Activated T-helper 1 cell treated with Interleukin-2 at 50 U/mL for 16 hours (primary cell): ENCODE data around the gene GALE.
"Not testable (repeated sequence)": the region's sequence is repeated elsewhere in the genome, so short reads cannot be mapped to it uniquely, and the experiment has no call there.

ENCODE experiments used
- DNase-seq: peaks from one replicate; pipeline ENCODE4 v3.0.0-alpha.2; 2020; ENCODE audit warnings: low read depth

The GALE gene

DNA sequence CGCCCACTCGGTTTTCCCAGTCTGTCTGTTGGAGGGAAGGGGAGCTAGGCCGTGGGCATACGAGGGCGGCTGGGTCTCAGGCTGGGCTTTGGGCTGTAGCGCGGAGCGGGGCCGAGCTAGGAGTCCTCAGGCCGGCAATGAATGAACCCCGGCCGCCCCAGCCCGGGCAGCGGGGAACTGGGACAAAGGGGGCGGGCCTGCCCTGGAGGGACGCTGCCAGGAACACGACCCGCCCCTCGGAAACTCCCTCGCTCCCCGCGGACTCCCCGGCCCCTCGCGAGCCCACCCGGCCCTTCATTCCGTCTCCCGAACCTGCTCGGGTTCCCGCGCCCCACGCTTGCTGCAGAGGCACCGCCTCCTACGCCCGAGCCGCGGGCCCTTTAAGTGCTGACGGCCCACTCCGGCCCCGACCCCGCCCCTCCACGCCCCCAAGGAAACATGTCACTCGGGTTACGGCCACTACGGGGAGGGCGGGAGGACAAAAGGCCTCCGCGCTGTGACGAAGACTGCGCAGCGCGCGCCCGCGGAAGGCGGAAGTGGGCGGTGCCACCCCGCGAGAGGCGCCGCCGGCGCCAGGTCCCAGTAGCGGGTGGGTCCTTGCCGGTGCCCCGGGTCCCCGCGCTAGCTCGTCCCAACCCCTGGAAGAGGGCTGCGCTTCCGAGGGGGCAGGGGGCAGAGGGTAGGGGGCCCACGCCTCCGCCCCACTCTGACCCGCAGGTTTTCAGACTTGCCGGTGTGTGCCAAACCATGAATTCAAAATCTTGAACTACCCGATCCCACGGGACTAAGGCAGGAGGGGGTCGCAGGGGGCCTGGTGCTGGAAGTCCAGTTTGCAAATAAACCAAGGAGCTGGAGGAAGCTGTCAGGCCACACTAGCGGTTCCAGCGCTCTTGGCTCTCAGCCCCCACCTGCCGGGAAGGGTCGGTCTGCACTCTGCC is at the start of gene GALE:
GALE (minus strand) TSS at position 355 of the 938 bp plus-strand sequence. CDS start 1,747 bp downstream, outside the sequence.
- DNase-seq = peak; percentile 97

DNA sequence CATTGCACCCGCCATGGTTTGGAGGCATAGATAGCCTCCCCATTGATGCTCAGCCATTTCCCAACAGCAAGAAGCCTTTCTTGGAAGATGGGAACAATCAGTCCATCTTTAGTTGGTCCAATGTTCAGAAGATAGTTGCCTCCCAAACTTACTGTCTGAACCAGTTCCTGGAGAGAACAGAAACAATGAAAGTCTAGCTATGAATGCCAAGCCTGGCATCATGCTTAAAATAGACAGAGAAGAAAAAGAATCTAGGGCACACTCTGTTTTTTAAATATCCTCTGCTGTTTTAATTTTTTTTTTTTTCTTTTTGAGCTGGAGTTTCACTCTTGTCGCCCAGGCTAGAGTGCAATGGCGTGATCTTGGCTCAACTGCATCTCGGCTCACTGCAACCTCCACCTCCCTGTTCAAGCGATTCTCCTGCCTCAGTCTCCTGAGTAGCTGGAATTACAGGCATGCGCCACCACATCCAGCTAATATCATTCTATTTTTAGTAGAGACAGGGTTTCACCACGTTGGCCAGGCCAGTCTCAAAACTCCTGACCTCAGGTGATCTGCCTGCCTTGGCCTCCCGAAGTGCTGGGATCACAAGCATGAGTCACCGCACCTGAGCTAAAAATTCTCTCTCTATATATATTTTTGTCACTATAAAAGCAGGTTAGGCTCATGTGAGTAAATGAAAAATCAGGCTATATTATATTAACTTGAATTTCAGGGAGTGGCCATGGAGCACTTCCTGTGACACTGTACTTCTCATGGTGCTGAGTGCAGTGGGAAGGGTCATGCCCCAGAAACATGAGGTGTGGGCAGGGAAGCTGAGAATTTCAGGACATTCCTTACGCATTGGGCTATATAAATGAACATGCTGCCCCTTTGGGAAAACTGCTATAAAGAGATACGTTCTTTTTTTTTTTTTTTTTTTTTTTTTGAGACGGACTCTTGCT is 48.4 kb upstream of the GALE start:
- DNase-seq = no peak

DNA sequence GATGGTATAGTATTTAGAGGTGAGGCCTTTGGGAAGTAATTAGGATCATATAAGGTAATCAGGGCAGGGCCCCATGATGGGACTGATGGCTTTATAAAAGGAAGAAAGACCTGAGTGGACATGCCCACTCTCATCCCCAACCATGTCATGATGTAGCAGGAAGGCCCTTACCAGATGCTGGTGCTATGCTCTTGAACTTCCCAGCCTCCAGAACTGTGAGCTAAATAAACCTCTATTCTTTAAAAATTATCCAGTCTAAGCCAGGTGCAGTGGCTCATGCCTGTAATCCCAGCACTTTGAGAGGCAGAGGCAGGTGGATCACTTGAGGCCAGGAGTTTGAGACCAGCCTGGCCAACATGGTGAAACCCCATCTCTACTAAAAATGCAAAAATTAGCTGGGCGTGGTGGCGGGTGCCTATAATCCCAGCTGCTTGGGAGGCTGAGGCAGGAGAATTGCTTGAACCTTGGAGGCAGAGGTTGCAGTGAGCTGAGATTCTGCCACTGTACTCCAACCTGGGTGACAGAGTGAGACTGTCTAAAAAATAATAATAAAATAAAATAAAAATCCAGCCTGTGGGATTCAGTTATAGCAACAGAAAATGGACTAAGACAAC is 47.0 kb upstream of the GALE start:
- not testable (repeated sequence) for DNase-seq

DNA sequence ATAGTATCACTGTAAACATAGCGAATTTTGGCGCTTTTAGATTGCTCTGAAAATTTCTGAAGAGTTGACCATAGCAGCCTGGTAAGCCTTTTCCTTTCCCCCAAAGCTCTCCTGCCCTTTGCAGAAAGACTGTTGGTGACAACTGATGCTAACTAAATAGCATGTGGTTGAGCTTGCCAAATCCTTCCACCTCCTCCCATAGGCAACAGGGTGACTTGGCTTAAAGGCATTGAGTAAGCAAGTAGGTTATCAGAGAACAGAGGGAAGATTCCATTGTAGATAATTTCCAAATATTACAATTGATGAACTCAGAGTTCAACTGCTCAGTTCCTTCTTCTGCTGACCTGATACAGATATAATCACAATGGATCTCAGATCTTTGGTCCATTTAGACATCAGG is 44.6 kb upstream of the GALE start:
- no peak for DNase-seq

DNA sequence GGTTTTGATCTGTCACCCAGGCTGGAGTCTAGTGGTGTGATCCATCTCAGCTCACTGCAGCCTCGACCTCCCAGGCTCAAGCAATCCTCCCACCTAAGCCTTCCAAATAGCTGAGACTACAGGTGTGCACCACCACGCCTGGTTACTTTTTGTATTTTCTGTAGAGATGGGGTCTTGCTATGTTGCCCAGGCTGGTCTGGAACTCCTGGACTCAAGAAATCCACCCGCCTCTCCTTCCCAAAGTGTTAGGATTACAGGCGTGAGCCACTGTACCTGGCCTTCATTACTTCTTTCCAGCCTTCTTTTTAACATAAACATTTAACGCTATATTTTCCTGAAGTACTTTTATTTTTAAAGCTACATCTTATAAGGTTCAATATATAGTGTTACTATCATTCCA is 43.1 kb upstream of the GALE start:
- DNase-seq = no peak

DNA sequence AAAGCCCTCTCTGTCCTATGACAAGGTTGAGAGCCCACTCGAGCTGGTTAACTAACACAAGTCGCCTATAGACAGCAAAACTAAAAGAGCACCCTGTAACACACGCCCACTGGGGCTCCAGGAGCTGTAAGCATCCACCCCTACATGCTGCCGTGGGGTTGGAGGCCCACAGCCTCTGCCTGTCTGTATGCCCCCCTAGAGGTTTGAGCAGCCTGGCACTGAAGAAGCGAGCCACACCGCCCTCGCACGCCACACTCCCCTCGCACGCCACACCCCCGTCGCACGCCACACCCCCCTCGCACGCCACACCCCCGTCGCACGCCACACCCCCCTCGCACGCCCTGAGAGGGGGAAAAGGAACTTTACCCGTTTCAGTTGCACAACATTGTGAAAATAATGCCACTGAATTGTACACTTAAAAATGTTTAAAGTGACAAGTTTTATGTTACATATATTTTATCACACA is 37.9 kb upstream of the GALE start:
- DNase-seq = peak; percentile 62

DNA sequence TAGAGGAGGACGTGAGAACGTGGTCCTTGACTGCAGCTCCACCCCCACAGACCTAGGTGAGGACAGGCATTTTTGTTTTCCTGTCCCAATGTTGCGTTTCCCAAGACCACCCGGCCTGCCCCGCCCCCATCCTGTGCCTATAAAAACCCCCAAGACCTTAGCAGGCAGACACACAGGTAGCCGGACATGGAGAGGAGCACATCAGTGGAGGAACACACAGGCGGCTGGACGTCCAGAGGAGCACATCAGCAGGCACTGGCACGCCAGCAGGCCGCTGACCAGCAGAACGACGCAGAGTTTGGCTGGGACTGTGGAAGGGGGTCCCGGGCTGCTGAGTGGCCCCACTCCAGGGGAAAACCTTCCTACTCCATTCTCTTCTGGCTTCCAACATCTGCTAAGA is 37.4 kb upstream of the GALE start:
- no peak for DNase-seq

DNA sequence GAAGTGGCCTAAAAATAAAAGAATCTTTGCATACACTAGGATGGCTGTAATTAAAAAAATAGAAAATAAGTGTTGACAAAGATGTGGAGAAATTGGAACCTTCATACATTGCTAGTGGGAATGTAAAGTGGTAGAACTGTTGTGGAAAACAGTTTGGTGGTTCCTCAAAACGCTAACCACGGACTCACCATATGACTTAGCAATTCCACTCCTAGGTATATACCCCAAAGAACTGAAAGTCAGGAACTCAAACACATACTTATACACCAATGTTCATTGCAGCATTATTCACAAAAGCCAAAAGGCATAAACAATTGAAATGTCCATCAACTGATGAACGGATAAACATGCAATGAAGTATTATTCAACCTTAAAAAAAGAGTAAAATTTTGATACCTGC is 35.5 kb upstream of the GALE start:
- no peak for DNase-seq

DNA sequence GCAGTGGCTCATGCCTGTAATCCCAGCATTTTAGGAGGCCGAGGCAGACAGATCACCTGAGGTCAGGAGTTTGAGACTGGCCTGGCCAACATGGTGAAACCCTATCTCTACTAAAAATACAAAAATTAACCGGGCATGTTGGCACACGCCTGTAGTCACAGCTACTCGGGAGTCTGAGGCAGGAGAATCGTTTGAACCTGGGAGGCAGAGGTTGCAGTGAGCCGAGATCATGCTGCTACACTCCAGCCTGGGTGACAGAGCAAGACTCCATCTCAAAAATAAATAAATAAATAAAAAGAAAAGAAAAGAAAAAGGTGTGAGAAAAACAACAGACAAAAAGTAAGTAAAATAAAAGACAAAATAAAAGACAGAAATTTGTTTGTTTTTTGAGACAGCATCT is 33.6 kb upstream of the GALE start:
- not testable (repeated sequence) for DNase-seq

DNA sequence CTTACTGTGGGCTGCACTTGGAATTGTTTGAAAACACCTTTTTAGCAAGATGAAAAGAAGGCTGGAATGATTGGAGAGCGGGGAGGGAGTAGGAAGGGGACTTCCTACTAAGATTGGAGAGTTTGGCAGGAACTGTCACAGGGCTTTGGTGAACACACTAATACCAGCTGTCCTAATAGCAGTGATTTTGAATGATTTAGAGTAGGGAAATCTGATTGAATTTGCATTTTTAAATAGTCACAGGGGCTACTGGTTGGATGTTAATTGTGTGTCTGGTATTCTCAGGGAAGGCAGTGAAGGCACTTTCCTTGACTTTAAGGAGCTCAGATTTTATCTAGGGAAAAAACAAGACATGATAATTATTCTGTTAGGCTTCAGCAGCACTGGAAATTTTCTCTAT is 27.2 kb upstream of the GALE start:
- no peak for DNase-seq

DNA sequence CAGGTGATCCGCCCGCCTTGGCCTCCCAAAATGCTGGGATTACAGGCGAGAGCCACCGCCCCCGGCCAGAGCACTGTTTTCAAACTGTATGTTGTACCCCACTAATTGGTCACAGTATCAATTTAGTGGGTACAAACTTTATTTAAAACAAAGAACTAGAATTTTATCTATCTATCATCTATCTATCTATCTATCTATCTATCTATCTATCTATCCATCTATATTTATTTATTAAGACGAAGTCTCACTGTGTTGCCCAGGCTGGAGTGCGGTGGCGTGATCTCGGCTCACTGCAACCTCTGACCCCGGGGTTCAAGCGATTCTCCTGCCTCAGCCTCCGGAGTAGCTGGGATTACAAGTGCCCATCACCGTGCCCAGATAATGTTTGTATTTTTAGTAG is 26.0 kb upstream of the GALE start:
- DNase-seq = not testable (repeated sequence)

DNA sequence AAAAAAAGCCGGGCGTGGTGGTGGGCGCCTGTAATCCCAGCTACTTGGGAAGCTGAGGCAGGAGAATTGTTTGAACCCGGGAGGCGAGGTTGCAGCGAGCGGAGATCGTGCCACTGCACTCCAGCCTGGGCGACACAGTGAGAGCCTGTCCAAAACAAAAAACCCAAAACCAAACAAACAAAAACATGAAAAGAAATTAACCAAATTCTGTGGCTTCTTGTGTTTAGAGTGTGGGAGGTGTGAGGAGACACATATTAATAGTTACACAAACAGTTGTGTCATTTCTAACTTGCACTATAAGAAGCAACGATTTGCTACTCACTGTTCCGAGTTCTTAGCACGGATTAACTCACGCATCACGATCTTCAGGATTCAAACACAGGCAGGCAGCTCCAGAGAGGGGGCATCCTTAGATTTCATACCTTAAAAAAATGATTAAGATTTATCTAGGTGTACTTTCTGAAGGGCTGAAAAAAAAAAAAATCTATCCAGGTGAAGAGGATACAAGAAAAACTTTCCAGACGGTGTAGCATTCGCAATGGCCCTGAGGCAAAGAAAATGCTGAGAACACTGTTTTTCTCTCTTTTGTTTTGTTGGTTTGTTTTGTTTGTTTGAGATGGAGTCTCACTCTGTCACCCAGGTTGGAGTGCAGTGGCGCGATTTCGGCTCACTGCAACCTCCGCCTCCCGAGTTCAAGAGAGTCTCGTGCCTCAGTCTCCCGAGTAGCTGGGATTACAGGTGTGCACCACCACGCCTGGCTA is 25.4 kb upstream of the GALE start:
- DNase-seq = no peak

DNA sequence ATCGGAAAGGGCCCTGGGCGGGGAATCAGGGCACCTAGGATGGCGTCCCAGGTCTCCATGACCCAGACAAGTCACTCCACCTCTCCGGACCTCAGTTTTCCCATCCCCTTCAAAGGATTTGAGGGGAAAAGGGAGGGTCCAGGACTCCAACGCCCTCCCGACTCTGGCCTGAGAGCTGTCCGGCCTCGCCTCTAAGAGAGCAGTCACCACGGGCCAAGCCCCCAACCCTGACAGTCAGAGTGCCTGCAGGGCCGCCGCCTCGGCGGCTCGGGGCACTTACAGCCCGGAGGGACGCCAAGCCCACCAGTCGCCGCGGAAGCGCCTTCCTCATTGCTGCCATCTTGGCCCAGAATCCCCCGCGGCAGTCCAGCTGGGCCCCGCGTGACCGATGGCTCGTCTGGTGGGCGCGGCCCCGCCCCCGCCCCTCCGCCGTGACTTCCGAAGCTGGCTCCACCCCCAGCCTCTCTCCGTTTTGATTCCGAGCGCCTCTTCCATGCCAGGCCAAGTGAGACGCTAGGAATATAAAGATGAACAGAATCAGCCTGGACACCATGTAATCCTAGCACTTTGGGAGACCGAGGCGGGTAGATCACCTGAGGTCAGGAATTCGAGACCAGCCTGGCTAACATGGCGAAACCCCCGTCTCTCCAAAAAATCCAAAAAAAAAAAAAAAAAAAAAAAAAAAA is 24.7 kb upstream of the GALE start, which contains the start of gene HMGCL:
HMGCL (minus strand) TSS at position 354 of the 686 bp plus-strand sequence; CDS start at position 340, 14 bp downstream.
- peak; percentile 80 for DNase-seq

DNA sequence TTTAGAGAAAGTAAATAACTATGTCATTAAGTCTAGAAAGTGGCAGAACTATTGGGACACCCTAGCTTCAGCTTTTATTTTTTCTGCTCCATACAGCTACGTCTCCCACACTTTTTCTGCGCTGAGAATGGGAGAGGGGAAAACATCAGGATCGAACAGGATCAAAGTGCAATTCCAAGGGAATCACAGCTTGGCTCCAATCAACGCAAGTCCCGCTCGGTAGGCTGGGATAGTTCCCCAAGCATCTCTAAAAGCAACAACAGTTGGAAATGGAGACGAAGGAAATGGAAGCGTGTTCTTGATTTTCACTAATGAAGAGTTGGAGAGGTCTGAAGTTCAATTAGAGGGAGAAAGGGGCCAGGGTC is 24.1 kb upstream of the GALE start:
- no peak for DNase-seq

DNA sequence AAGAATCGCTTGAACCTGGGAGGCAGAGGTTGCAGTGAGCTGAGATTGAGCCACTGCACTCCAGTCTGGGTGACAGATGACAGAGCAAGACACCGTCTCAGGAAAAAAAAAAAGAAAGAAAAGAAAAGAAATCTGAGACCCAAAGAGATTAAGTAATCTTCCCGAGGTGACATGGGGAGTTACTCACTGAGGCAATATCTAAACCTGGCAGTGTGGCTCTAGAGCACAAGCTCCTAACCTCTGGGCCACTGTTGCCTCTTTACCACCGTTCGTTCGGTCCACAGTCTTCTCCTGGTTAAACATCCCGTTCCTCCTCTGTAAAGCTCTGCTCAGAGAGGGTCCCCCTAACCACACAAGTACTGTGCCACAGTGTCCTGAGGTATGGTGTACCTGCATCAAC is 23.2 kb upstream of the GALE start:
- DNase-seq = no peak

DNA sequence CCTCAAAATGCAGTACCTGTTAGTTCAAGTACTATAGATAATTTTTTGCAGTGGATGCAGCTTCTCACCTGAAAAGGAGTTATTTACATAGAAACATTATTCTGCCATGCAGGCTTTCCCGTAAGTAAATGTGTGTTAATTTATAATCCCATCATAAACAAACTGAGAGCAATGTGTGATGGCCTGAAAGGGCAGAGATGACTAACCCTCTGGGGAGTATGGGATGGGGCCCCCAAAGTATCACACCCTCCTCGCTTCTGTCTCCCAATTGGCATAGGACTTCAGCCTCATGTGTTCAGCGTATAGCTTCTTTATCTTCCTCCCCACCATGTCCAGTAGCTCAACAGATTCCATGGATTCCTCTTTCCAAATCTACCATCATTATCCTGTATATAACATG is 17.1 kb upstream of the GALE start:
- DNase-seq = no peak

DNA sequence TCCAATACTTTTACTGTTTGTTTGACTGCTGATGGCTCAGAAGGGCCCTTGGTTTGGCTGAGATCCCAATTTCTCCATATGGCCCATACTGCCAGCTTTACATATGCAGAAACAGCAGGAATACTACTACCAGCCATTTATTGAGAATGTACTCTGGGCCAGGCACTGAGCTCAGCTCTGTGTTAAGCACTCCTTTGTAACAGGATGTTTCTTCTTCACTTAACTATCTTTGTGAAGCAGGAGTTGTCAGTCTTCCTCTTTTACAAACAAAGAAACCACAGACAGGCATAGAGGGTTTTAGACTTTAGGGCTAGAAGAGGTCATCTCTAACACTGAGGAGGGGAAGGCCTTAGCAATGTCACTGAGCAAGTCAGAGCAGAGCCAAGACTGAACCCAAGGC is 16.4 kb upstream of the GALE start:
- no peak for DNase-seq

DNA sequence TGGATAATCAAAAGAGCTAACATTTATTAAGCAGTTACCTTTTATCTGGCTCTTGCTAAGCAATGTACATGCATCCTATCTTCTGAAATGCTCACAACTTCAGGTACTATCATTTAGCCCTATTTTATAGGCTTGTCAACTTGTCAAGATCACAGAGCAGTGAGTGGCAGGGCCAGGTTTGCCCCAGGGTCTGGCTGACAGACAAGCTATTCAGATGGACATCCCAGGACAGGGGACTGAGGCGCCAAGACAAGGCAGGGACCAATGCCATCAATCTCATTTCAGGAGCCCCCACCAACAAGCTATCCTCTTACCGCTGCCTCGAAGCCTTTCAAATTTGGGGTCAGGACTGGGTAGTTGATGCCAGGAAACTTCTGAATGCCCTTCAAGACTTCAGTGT is 15.8 kb upstream of the GALE start:
- DNase-seq = no peak

DNA sequence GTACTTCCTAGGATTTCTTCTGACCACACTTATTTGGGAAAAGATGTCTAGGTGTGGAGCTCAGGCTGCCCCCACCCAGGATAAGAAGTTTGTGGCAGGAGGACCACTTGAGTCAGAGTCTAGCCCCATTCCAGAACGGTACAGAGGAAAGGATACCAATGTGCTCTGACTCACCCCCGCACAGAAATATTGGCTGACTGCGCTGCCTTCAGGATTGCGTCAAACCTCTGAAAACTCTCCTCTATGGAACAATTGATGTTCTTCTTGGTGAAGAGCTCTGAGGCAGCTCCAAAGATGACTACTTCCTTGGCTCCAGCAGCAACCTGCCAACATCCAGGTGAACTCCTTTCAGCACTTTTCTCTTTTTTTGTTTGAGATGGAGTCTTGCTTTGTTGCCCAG is 13.5 kb upstream of the GALE start:
- no peak for DNase-seq

DNA sequence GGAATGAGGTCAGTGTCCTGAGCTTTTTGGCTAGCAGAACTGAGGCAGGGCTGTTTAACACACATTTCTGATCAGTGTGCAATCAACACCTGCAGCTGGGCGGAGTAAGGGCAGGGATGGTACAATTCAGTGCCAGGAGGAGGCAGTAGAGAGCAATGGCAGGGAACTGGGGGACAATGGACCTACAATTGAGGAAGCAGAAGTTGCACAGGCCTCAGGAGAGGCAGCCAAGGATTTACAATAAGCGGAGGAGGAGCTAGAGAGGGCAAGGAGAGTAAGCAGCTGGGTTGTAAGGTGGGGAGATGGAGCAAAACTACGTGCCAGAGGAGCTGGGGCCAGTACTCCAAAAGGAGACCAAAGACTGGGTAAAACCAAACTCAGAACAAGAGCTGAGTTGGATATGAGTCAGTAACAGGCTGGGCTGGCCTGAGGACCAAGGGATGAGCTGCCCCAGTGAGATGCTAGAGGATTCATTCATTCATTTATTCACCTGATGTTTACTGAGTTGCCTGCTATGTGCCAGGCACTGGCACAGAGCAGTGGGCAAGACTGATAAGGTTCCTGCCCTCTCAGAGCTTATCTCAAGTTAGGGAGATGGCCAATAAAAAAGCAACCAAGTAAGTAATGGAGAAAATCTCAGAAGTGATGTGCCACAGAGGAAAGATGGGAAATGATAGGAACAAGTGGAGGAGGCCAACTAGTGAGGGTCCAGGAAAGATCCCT is 10.4 kb upstream of the GALE start:
- DNase-seq = no peak
